ENCODE data around the gene GON4L.

The GON4L gene

GRCh38 chr1:155858800-155859233 lies 1.8 kb upstream of the GON4L start:
- no peak overlapping the region; the same call in 1 of the 2 replicates for H3K27ac ChIP-seq (ENCODE audit: extremely low read depth, low read depth, low read length)
- no peaks in the 10 kb centered on the region for H3K9me3 ChIP-seq (ENCODE audit: control insufficient read depth, insufficient read depth, low read depth, low read length)
- H3K4me3 ChIP-seq (ENCODE audit: low read depth, low read length): peak overlapping the region; percentile 52
- peaks cover 11 to 17% of the 10 kb centered on the region in 2 experiments; a peak in 2 of 3 replicates for H3K36me3 ChIP-seq (ENCODE audit: control insufficient read depth in 2 of 2, insufficient read depth in 1 of 2, low read length in 2 of 2)
- ChIA-PET CTCF (interaction anchor here (0.5 to 0.6 kb wide), 2 partner anchors 526 to 1428 kb away, joined by 3 to 4 read pairs; no protein-coding TSS in a partner anchor), POLR2A (interaction anchor here (1.1 to 1.6 kb wide), 4 partner anchors 11 to 119 kb away, joined by 3 to 6 read pairs (median 4); no protein-coding TSS in a partner anchor)
- H3K4me1 ChIP-seq (ENCODE audit: control insufficient read depth, insufficient read depth, low read length): peaks cover 3% of the 10 kb centered on the region; the same call in 1 of the 2 replicates
- TF ChIP-seq KLF10 (tag by site-specific recombination; IDR thresholded peaks at IDR 0.05) (peak; percentile 46; the same call in 1 of the 2 replicates), ZNF292 (tag by site-specific recombination; IDR thresholded peaks at IDR 0.05; ENCODE audit: borderline replicate concordance, low read depth) (no peak), ZNF239 (tag by site-specific recombination; IDR thresholded peaks at IDR 0.05) (no peak), ZNF211 (tag by site-specific recombination; IDR thresholded peaks at IDR 0.05; ENCODE audit: low read depth) (no peak), ZFP41 (tag by site-specific recombination; IDR thresholded peaks at IDR 0.05; ENCODE audit: borderline replicate concordance) (no peak), PRDM4 (tag by site-specific recombination; IDR thresholded peaks at IDR 0.05) (0 out of 2 replicates have a peak, but pooled peaks have one; percentile 23), ZFHX2 (tag by site-specific recombination; conservative IDR thresholded peaks at IDR 0.05) (no peak), ZSCAN23 (tag by site-specific recombination; IDR thresholded peaks at IDR 0.05) (peak; percentile 46; the same call in 1 of the 2 replicates), ZNF639 (tag by site-specific recombination; IDR thresholded peaks at IDR 0.05) (0 out of 2 replicates have a peak, but pooled peaks have one; percentile 25), ELK4 (IDR thresholded peaks at IDR 0.05; ENCODE audit: borderline replicate concordance, low read depth, low read length) (no peak), ZNF404 (tag by site-specific recombination; IDR thresholded peaks at IDR 0.05) (no peak), ZNF692 (tag by site-specific recombination; IDR thresholded peaks at IDR 0.05) (no peak), ZNF175 (tag by site-specific recombination; IDR thresholded peaks at IDR 0.05) (no peak), ZNF701 (tag by site-specific recombination; IDR thresholded peaks at IDR 0.05) (no peak), ZNF335 (tag by site-specific recombination; conservative IDR thresholded peaks at IDR 0.05) (peak; percentile 57), ZNF580 (tag by site-specific recombination; IDR thresholded peaks at IDR 0.05) (0 out of 2 replicates have a peak, but pooled peaks have one; percentile 18), ZNF600 (tag by site-specific recombination; IDR thresholded peaks at IDR 0.05) (peak; percentile 45; the same call in 1 of the 2 replicates), ZNF132 (tag by site-specific recombination; IDR thresholded peaks at IDR 0.05; ENCODE audit: borderline replicate concordance) (no peak), ZNF621 (tag by site-specific recombination; IDR thresholded peaks at IDR 0.05) (no peak)

Measured in HEK293 (cell line).